Urinary bladder (tissue), 4 donors: ENCODE measurements around the gene ADGRL2. TPM values are rescaled to one million over a fixed set of nuclear protein-coding genes. Genes with fewer than 3 reads are reported as not detected.

Source experiments
- DNase-seq: peaks from one replicate; pipeline ENCODE4 v3.0.0-alpha.2; 2015; ENCODE audit errors: extremely low spot score
- H3K27ac ChIP-seq: one replicate; pipeline ENCODE4 v1.5.1; 2013; ENCODE audit warnings: low read depth, mild to moderate bottlenecking, moderate library complexity
- H3K36me3 ChIP-seq: one replicate; pipeline ENCODE4 v1.6.1; 2013; ENCODE audit warnings: mild to moderate bottlenecking, moderate library complexity; ENCODE audit not compliant: insufficient read depth
- H3K4me1 ChIP-seq: one replicate; pipeline ENCODE4 v1.6.1; 2013; ENCODE audit warnings: mild to moderate bottlenecking, moderate library complexity; ENCODE audit not compliant: insufficient read depth
- H3K4me3 ChIP-seq: one replicate; pipeline ENCODE4 v1.5.1; 2013; ENCODE audit warnings: low read depth, low read length
- WGBS: extraction: QIAGEN DNeasy Blood & Tissue Kit; methylation state at CpG from one replicate; pipeline ENCODE4 v1.1.7; 2013; 5-methylcytosine and 5-hydroxymethylcytosine counted together
- polyA plus RNA-seq: library from polyadenylated mRNA; stranded (reverse); fragments of 200-250 nt; gene quantifications from one replicate; pipeline ENCODE4 v1.2.3, GENCODE V29; 2013
- total RNA-seq: library from RNA; depleted of rRNA; stranded (reverse); fragments of >200 nt; gene quantifications from one replicate; pipeline ENCODE4 v1.2.3, GENCODE V29; 2014
- donor health status: healthy with polysubstance abuse.
- donor health status: healthy.

ADGRL2 gene
- total and polyA plus RNA-seq, 2 donors: 30.5 to 185 TPM

DNA sequence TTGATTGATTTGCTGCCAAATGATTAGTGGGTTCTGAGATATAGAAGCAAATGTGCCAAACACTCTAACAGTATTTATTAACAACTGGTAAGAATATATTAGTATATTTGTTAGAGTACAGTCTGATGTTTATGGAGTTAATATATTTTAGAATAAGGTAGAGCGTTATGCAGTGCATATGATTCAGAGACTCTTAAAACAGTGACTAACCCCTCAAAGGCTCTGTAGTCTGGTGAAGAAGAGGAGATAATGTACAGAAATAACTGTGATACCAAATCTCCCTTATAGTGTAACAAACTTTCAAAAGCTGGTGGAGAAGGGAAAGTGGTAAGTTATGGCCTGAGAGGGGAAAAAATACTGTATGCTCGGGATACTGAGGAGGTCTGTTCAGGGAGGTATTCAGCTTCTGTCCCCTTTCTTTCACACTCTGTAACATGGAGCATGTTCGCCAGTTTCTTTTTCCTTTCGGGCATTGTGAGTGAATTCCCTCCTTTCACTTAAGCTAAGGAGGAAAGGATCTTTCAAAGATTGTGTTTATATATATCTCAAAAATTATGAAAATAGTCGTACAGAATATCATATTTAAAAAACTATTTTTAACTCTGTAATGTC, 121.2 kb downstream of the ADGRL2 start:
- H3K36me3 ChIP-seq: no peaks in the 10 kb centered on the region

DNA sequence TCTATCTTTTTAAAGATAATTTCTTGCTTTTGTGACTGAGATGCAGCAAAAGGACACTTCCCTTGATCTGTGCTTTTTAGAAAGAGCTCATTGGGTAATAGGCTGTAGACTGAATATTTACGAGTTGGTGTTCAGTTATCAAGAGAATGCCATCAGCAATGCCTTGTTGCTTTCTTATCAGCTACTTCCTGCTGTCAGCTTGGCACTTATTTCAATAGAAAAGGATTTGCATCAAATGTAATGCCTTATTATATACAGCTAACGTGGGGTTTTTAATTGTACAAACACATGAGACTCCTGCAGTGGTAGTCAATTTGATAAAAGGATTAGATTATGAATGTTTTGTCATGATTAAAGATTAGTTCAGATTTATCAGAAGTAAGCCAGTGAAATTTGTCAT, 122.2 kb downstream of the ADGRL2 start:
- WGBS: 74% methylated on average over 2 of the region's 2 CpGs
- Histone ChIP-seq H3K4me1 (no peaks in the 10 kb centered on the region), H3K36me3 (no peaks in the 10 kb centered on the region), H3K27ac (no peak overlapping the region), H3K4me3 (no peak overlapping the region)
- no peak for DNase-seq

More for the DNA sequence above, 121.2 kb downstream of the ADGRL2 start:
- H3K27ac ChIP-seq: no peak overlapping the region
- 66% methylated on average over 5 of the region's 5 CpGs for WGBS
- no peaks in the 10 kb centered on the region for H3K4me1 ChIP-seq
- DNase-seq: no peak
- H3K4me3 ChIP-seq: no peak overlapping the region

DNA sequence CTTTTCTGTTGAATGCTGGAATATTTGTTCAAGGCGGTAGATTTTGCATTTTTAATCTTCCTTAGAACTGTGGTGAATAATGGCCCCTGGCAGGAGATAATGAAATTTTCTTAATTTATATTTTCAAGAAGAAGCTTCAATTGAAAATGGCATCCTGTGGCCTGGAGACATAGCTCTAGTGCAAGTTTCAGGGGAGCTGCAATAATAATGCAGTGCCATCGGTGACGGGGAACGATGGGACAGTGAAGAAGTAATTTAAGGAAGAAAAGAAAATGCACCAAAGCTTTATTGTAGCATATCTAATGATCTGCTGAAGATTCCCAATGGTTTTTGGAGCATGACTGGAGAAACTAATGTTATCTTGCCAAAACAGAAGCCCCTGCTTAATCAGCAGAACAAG, 128.4 kb downstream of the ADGRL2 start:
- Histone ChIP-seq H3K36me3 (no peaks in the 10 kb centered on the region), H3K4me1 (no peaks in the 10 kb centered on the region), H3K27ac (no peak overlapping the region), H3K4me3 (no peak overlapping the region)
- no peak for DNase-seq
- WGBS: 99% methylated on average over 4 of the region's 4 CpGs

DNA sequence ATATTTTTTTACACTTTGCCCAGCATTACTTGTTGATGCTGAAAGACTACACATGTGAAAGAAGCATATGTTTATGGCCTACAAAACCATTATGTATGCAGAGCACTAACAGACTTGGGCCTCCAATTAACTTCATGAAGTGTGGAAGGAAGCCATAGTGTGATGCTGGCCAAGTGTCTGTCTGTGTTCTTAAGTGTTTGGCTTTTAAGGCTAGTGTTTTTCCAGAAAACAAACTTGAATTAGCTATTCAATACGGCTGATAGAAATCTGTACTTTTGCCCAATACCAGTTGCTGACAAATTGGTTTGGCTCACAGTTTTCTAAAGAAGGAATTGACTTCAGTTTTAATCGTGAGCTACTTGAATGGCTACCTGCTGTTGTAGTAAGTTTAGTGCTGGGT, 136.1 kb downstream of the ADGRL2 start:
- DNase-seq: no peak
- whole genome bisulfite sequencing: 71% methylated on average over 2 of the region's 2 CpGs
- Histone ChIP-seq H3K4me1 (no peaks in the 10 kb centered on the region), H3K36me3 (no peaks in the 10 kb centered on the region), H3K4me3 (no peak overlapping the region), H3K27ac (no peak overlapping the region)

DNA sequence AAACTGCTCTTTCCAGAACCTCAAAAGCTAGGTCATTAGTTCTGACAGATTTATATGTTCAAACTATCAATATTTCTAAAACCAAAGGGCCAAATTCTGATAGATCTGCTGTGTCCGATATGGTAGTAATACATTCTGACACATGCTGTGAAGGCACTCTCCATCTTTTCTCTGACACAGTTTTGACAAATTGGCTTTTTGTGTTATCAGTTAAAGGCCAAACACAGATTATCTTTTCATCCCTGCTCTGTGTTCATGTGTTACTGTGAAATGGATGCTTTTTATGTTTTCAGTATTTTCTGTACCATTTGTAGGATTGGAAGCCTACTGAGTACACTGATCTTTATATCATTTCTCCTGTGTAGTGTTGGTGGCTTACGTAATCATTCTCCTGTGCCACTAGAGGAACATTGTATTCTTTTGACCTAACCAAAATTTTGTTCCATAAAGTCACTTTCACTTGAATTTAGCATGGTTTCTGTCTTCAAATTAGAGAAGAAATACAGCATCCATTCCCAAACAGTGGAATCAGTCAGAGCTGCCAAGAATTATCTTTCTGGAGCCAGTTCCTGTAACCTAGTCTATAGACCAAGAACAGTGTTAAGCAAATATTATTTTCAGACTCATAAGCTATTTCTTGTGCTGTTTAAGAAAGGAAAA, 137.2 kb downstream of the ADGRL2 start:
- Histone ChIP-seq H3K27ac (no peak overlapping the region), H3K4me3 (no peak overlapping the region), H3K36me3 (no peaks in the 10 kb centered on the region), H3K4me1 (no peaks in the 10 kb centered on the region)
- DNase-seq: no peak
- WGBS: 82% methylated on average over 2 of the region's 2 CpGs

DNA sequence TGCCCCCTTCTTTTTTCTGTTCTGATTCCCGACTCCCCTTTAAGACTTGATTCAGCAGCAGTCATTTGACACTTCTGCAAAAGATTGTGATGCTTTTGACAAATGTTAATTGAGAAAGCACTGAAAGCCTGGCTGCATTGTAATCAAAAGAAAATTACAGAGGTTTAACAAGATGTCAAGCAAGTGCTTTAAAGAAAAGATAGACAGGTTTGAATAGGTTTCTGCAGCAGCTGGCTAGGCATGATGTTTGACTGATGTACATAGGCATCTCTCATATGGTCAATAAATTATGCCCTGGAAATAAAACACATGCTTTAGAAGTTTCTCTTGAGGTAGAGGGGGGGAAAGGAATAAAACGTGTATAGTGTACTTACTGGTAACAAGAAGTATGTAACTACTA, 147.8 kb downstream of the ADGRL2 start:
- WGBS: 66% methylated on average over 2 of the region's 2 CpGs
- no peak overlapping the region for H3K27ac ChIP-seq
- H3K4me3 ChIP-seq: no peak overlapping the region
- H3K4me1 ChIP-seq: no peaks in the 10 kb centered on the region
- DNase-seq: no peak
- no peaks in the 10 kb centered on the region for H3K36me3 ChIP-seq

DNA sequence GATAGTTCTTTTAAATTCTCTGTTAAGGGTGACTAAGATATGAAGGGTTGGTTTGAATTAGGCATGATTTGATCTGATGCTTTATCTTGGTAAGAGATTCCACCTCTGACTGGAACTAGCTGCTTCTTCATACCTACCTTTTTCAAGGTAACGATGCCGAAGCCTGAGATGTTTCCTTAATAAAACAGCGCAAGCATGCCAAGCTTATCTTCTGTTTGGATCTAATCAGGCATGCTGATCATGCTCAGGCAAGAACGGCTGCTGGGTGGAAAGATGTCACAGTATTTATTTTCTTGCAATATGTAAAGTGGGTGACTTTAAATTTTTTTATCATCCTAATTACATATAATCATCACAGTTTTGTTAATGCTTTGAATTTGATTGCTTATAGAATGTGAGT, 148.7 kb downstream of the ADGRL2 start:
- 69% methylated on average over 4 of the region's 4 CpGs for whole genome bisulfite sequencing
- Histone ChIP-seq H3K27ac (no peak overlapping the region), H3K4me3 (no peak overlapping the region), H3K4me1 (no peaks in the 10 kb centered on the region), H3K36me3 (no peaks in the 10 kb centered on the region)
- no peak for DNase-seq

DNA sequence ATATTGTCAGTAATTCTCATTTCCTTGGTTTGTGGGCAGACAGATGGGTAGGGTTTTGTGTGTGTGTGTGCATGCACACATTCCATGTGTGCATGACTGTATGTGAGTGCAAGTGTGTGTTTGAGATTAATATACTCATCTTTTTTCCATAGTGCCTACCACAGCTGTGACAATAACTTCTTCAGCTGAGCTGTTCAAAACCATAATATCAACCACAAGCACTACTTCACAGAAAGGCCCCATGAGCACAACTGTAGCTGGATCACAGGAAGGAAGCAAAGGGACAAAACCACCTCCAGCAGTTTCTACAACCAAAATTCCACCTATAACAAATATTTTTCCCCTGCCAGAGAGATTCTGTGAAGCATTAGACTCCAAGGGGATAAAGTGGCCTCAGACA, 149.3 kb downstream of the ADGRL2 start:
- DNase-seq: no peak
- Histone ChIP-seq H3K4me3 (no peak overlapping the region), H3K27ac (no peak overlapping the region), H3K36me3 (no peaks in the 10 kb centered on the region), H3K4me1 (no peaks in the 10 kb centered on the region)

DNA sequence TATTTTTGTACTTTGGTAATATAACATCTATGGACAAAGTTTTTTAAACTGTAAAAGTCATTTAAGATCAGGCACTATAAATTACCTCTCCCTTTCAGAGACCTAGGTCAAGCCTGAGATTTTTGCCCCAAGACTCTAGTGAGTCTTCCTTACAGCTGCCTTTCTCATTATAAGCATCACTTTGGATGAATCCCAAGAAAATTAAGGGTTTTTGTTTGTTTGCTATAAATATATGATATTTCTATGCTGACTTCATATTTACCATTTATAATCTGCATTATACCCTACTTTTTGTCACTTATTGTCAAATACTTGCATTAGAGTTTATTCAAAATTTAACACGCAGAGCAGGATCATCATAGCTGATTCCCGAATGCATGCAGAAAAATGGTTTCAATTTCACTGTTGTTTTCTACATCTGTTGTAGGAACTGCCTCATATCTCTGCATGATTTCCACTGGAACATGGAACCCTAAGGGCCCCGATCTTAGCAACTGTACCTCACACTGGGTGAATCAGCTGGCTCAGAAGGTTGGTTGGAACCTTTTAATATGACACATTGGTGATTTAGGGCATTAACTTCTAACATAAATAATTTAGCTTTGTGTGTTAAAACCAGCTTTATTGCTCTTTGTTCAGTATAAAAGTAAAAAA, 150.0 kb downstream of the ADGRL2 start:
- H3K4me3 ChIP-seq: no peak overlapping the region
- H3K27ac ChIP-seq: no peak overlapping the region
- no peaks in the 10 kb centered on the region for H3K4me1 ChIP-seq
- DNase-seq: no peak
- WGBS: 68% methylated on average over 3 of the region's 3 CpGs
- H3K36me3 ChIP-seq: no peaks in the 10 kb centered on the region

DNA sequence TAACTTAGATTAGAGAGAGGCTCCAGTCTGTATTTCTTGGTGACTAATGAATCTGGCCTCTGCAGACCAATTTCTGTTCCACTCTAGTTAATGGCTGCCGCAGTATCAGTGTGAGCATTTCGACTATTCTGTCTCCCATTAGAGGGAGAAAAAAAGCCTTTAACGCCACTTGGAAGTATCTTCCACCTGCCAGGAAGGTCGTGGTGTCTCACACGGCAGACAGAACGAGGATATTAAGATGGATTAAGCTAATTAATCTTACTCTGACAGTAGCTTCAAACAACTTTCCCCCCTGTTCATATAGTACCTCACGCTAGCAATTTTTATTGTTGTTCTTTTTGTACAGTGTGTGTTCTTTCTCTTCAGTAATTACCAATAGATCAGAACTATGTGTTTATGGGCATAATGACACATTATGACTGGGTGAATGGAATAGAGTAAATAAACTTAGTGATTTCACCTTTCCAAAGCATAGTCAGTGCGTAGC, 153.8 kb downstream of the ADGRL2 start:
- H3K4me3 ChIP-seq: no peak overlapping the region
- no peaks in the 10 kb centered on the region for H3K4me1 ChIP-seq
- H3K36me3 ChIP-seq: no peaks in the 10 kb centered on the region
- no peak for DNase-seq
- no peak overlapping the region for H3K27ac ChIP-seq
- WGBS: 87% methylated on average over 8 of the region's 8 CpGs

DNA sequence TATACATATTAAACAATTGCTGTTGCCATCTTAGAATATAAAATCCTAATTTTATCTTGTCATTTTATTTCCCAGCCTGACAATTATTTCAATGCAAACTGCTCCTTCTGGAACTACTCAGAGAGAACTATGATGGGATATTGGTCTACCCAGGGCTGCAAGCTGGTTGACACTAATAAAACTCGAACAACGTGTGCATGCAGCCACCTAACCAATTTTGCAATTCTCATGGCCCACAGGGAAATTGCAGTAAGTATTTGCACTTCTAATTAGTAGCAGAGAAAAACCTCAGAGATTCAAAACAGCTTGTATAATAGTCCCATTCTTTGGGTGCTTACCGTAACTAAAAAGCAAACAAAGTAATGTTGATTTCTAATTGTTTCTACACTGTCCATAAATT, 167.2 kb downstream of the ADGRL2 start:
- DNase-seq: no peak
- Histone ChIP-seq H3K4me3 (no peak overlapping the region), H3K4me1 (no peaks in the 10 kb centered on the region), H3K27ac (no peak overlapping the region), H3K36me3 (peaks cover 1% of the 10 kb centered on the region)
- WGBS: 80% methylated on average over 3 of the region's 3 CpGs

DNA sequence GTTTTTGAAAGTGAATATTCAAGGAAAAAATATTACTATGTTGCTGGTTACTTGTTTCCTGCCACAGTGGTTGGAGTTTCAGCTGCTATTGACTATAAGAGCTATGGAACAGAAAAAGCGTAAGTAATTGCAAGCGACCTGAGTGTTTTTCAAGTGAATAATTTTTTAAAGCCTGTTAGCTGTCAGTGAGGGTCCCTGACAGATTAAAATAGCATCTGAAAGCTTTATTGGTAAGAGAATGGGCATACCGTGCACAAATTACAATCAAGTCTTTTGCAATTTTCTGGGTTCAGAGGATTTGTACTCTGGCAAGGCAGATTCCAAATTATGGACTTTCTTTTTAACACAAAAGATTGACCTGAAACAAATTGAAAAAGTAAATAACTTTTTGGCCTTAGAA, 169.7 kb downstream of the ADGRL2 start:
- Histone ChIP-seq H3K4me3 (no peak overlapping the region), H3K36me3 (peaks cover 3% of the 10 kb centered on the region), H3K4me1 (no peaks in the 10 kb centered on the region), H3K27ac (no peak overlapping the region)
- WGBS: 97% methylated on average over 3 of the region's 3 CpGs
- no peak for DNase-seq

DNA sequence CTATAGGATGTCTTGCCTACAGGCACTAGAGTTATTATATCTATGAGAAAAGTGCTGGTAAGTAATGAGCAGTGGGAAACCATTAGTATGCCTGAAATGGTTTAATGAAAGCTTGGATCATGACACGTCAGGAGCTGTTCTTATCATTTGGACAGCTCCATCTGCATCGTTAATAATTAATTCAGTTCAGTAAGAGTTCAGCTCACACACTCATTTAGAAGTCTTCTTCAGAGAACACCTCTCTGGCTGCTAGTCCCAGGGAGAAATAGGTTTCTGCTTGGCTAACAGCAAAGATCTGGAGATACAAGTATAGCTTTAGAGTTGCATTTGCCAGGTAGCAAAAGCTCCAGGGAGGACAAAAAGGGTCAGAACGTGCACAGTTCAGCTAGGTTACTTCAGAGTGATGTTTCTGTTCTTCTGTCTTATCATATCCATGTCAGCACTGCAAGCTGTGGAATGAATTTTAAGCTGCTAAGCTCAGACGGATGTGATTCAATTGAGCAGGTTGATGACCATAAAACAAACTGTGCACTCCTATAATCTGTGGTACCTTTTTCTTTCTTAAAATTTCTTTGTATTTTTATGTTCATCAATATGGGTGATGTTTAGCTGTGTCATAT, 173.6 kb downstream of the ADGRL2 start:
- H3K27ac ChIP-seq: no peak overlapping the region
- no peak overlapping the region for H3K4me3 ChIP-seq
- no peak for DNase-seq
- peaks cover 3% of the 10 kb centered on the region for H3K36me3 ChIP-seq
- H3K4me1 ChIP-seq: no peaks in the 10 kb centered on the region
- 59% methylated on average over 4 of the region's 4 CpGs for WGBS
